HG03565 (cell line): Measurements from ENCODE around the gene NDUFAF5.

ENCODE experiments used
- ATAC-seq: cut with Tn5 transposase; IDR thresholded peaks from one replicate; pipeline ENCODE4 v1.9.1; 2021; ENCODE audit warnings: mild to moderate bottlenecking, moderate library complexity; ENCODE audit not compliant: unreplicated experiment

The NDUFAF5 gene

GRCh38 chr20:13819885-13820645 lies 35.2 kb downstream of the NDUFAF5 start:
- ATAC-seq, result peak; percentile 87

GRCh38 chr20:13821876-13822275 lies 37.0 kb downstream of the NDUFAF5 start:
- no peak for ATAC-seq

GRCh38 chr20:13822459-13822858 lies 37.6 kb downstream of the NDUFAF5 start:
- ATAC-seq, result no peak

GRCh38 chr20:13824459-13824858 lies 39.6 kb downstream of the NDUFAF5 start:
- ATAC-seq, result no peak

GRCh38 chr20:13825465-13825864 lies 40.6 kb downstream of the NDUFAF5 start:
- ATAC-seq, result no peak

- ATAC-seq, result no peak
These were observed 46.6 kb downstream of the NDUFAF5 start for GRCh38 chr20:13831476-13831875.

- no peak for ATAC-seq
These were observed 53.8 kb downstream of the NDUFAF5 start for GRCh38 chr20:13838664-13839063.

- no peak for ATAC-seq
These were observed 54.7 kb downstream of the NDUFAF5 start for GRCh38 chr20:13839421-13840092.

GRCh38 chr20:13840093-13840465 lies 55.3 kb downstream of the NDUFAF5 start:
- ATAC-seq, result no peak

- no peak for ATAC-seq
These were observed 56.4 kb downstream of the NDUFAF5 start for GRCh38 chr20:13841206-13841605.

- no peak for ATAC-seq
These were observed 59.5 kb downstream of the NDUFAF5 start for GRCh38 chr20:13844296-13844695.

GRCh38 chr20:13851279-13851678 lies 66.5 kb downstream of the NDUFAF5 start:
- no peak for ATAC-seq

GRCh38 chr20:13852306-13852705 lies 67.5 kb downstream of the NDUFAF5 start:
- no peak for ATAC-seq

- ATAC-seq, result no peak
These were observed 70.8 kb downstream of the NDUFAF5 start for GRCh38 chr20:13855613-13856012.

GRCh38 chr20:13856354-13856753 lies 71.5 kb downstream of the NDUFAF5 start:
- ATAC-seq, result no peak

- no peak for ATAC-seq
These were observed 72.5 kb downstream of the NDUFAF5 start for GRCh38 chr20:13857304-13857703.

- no peak for ATAC-seq
These were observed 73.1 kb downstream of the NDUFAF5 start for GRCh38 chr20:13857961-13858360.

GRCh38 chr20:13858439-13858838 lies 73.6 kb downstream of the NDUFAF5 start:
- no peak for ATAC-seq

- ATAC-seq, result no peak
These were observed 74.0 kb downstream of the NDUFAF5 start for GRCh38 chr20:13858871-13859270.

- ATAC-seq, result no peak
These were observed 77.4 kb downstream of the NDUFAF5 start for GRCh38 chr20:13862245-13862644.

- no peak for ATAC-seq
These were observed 78.4 kb downstream of the NDUFAF5 start for GRCh38 chr20:13863244-13863643.

GRCh38 chr20:13865156-13865555 lies 80.3 kb downstream of the NDUFAF5 start:
- ATAC-seq, result no peak
